Activated naive CD4-positive, alpha-beta T cell treated with anti-CD3 and anti-CD28 coated beads, Interleukin-2, amount 10 ng/mL, durations not matched to agents 7 days and 5 days (primary cell): ENCODE results near the gene RFXAP.

Experiments
- CTCF ChIA-PET: fragments of 350-600 bp; sonication (Branson Sonifier 250); formaldehyde crosslinking; loops from one replicate; lab custom pipeline; 2021; ENCODE audit warnings: antibody characterized with exemption; lab: Charles Lee
- DNase-seq: peaks from one replicate; pipeline ENCODE4 v3.0.0-alpha.2; 2020
- H3K27ac Mint-ChIP-seq: one replicate; pipeline ENCODE4 v1.8.0; 2021; ENCODE audit warnings: mild to moderate bottlenecking, moderate library complexity, mixed read lengths
- H3K27me3 Mint-ChIP-seq: one replicate; pipeline ENCODE4 v1.8.0; 2021; ENCODE audit warnings: mild to moderate bottlenecking, mixed read lengths
- H3K36me3 Mint-ChIP-seq: one replicate; pipeline ENCODE4 v1.8.0; 2021; ENCODE audit warnings: mixed read lengths
- H3K4me1 Mint-ChIP-seq: one replicate; pipeline ENCODE4 v1.8.0; 2021; ENCODE audit warnings: mixed read lengths
- H3K4me3 Mint-ChIP-seq: one replicate; pipeline ENCODE4 v1.8.0; 2021; ENCODE audit warnings: mild to moderate bottlenecking, moderate library complexity, mixed read lengths
- H3K9me3 Mint-ChIP-seq: one replicate; pipeline ENCODE4 v1.8.0; 2021; ENCODE audit warnings: mixed read lengths

RFXAP gene

GRCh38 chr13:36862722-36863121 is 43.7 kb downstream of the RFXAP start:
- Mint-ChIP-seq H3K27ac (no peak overlapping the region), H3K4me3 (no peak overlapping the region), H3K9me3 (no peaks in the 10 kb centered on the region), H3K36me3 (no peaks in the 10 kb centered on the region), H3K4me1 (peaks cover 13% of the 10 kb centered on the region), H3K27me3 (peaks cover 47% of the 10 kb centered on the region)
- CTCF ChIA-PET = no interaction called here
- no peak for DNase-seq

GRCh38 chr13:36865265-36865664 is 46.2 kb downstream of the RFXAP start:
- H3K9me3 Mint-ChIP-seq = no peaks in the 10 kb centered on the region
- H3K4me3 Mint-ChIP-seq = no peak overlapping the region
- peaks cover 40% of the 10 kb centered on the region for H3K27me3 Mint-ChIP-seq
- no peak for DNase-seq
- H3K36me3 Mint-ChIP-seq = no peaks in the 10 kb centered on the region
- CTCF ChIA-PET = no interaction called here
- peaks cover 13% of the 10 kb centered on the region for H3K4me1 Mint-ChIP-seq
- H3K27ac Mint-ChIP-seq = no peak overlapping the region

GRCh38 chr13:36866232-36866631 is 47.2 kb downstream of the RFXAP start:
- no peak overlapping the region for H3K27ac Mint-ChIP-seq
- H3K36me3 Mint-ChIP-seq = no peaks in the 10 kb centered on the region
- no peak overlapping the region for H3K4me3 Mint-ChIP-seq
- H3K27me3 Mint-ChIP-seq = peaks cover 43% of the 10 kb centered on the region
- CTCF ChIA-PET = interaction anchor here (1.4 kb wide), 1 partner anchor 115 kb away, joined by 3 read pairs; no protein-coding TSS in a partner anchor
- no peaks in the 10 kb centered on the region for H3K9me3 Mint-ChIP-seq
- no peak for DNase-seq
- peaks cover 13% of the 10 kb centered on the region for H3K4me1 Mint-ChIP-seq

- H3K27ac Mint-ChIP-seq = no peak overlapping the region
- no peak overlapping the region for H3K4me3 Mint-ChIP-seq
- no peaks in the 10 kb centered on the region for H3K9me3 Mint-ChIP-seq
- no peaks in the 10 kb centered on the region for H3K36me3 Mint-ChIP-seq
- CTCF ChIA-PET = interaction anchor here (0.6 kb wide), 1 partner anchor 1190 kb away, joined by 3 read pairs; no protein-coding TSS in a partner anchor
- H3K4me1 Mint-ChIP-seq = no peaks in the 10 kb centered on the region
- peaks cover 22% of the 10 kb centered on the region for H3K27me3 Mint-ChIP-seq
- DNase-seq = no peak
These were observed 51.1 kb downstream of the RFXAP start for GRCh38 chr13:36870050-36870692.

GRCh38 chr13:36872621-36873020 is 53.6 kb downstream of the RFXAP start:
- H3K9me3 Mint-ChIP-seq = no peaks in the 10 kb centered on the region
- H3K4me3 Mint-ChIP-seq = no peak overlapping the region
- no peak for DNase-seq
- no peaks in the 10 kb centered on the region for H3K4me1 Mint-ChIP-seq
- no peak overlapping the region for H3K27ac Mint-ChIP-seq
- H3K27me3 Mint-ChIP-seq = peaks cover 13% of the 10 kb centered on the region
- CTCF ChIA-PET = no interaction called here
- H3K36me3 Mint-ChIP-seq = no peaks in the 10 kb centered on the region

- no peaks in the 10 kb centered on the region for H3K36me3 Mint-ChIP-seq
- no peak for DNase-seq
- H3K27me3 Mint-ChIP-seq = peaks cover 25% of the 10 kb centered on the region
- no peaks in the 10 kb centered on the region for H3K4me1 Mint-ChIP-seq
- CTCF ChIA-PET = no interaction called here
- no peak overlapping the region for H3K4me3 Mint-ChIP-seq
- no peak overlapping the region for H3K27ac Mint-ChIP-seq
- no peaks in the 10 kb centered on the region for H3K9me3 Mint-ChIP-seq
These were observed 56.4 kb downstream of the RFXAP start for GRCh38 chr13:36875431-36875830.

GRCh38 chr13:36875961-36876360 is 56.9 kb downstream of the RFXAP start:
- Mint-ChIP-seq H3K9me3 (no peaks in the 10 kb centered on the region), H3K4me1 (no peaks in the 10 kb centered on the region), H3K4me3 (no peak overlapping the region), H3K27ac (no peak overlapping the region), H3K36me3 (no peaks in the 10 kb centered on the region), H3K27me3 (peaks cover 25% of the 10 kb centered on the region)
- DNase-seq = no peak
- CTCF ChIA-PET = no interaction called here
